Activated B cell treated with CpG ODN at 0.5 μM for 24 hours (primary cell): ENCODE data around the gene MRPL53. TPM values are rescaled to one million over a fixed set of nuclear protein-coding genes. Genes with fewer than 3 reads are reported as not detected.
A peak's percentile ranks its signal among the peaks of the same experiment; 100 is the strongest.

Experiments
- ATAC-seq: fragments of 200-7000 bp; cut with Tn5 transposase; one replicate; pipeline ENCODE4 v1.10.0; 2021; ENCODE audit warnings: low read depth, mild to moderate bottlenecking, moderate library complexity
- CTCF ChIA-PET: fragments of 350-600 bp; sonication (Branson Sonifier 250); formaldehyde crosslinking; loops from one replicate; lab custom pipeline; 2021; ENCODE audit warnings: antibody characterized with exemption; lab: Charles Lee
- POLR2A ChIA-PET: fragments of 350-600 bp; sonication (Branson Sonifier 250); formaldehyde crosslinking; loops from one replicate; lab custom pipeline; 2021; ENCODE audit warnings: antibody characterized with exemption; lab: Charles Lee
- DNase-seq: peaks from one replicate; pipeline ENCODE4 v3.0.0; 2022
- H3K27ac Mint-ChIP-seq: one replicate; pipeline ENCODE4 v1.8.0; 2020; ENCODE audit warnings: mixed read lengths
- H3K27me3 Mint-ChIP-seq: one replicate; pipeline ENCODE4 v1.8.0; 2021; ENCODE audit warnings: mixed read lengths
- H3K36me3 Mint-ChIP-seq: one replicate; pipeline ENCODE4 v1.8.0; 2021; ENCODE audit warnings: low read depth, mixed read lengths
- H3K4me1 Mint-ChIP-seq: one replicate; pipeline ENCODE4 v1.8.0; 2021; ENCODE audit warnings: mixed read lengths
- H3K4me3 Mint-ChIP-seq: one replicate; pipeline ENCODE4 v1.8.0; 2020; ENCODE audit warnings: mild to moderate bottlenecking, mixed read lengths
- H3K9me3 Mint-ChIP-seq: one replicate; pipeline ENCODE4 v1.8.0; 2020; ENCODE audit warnings: mixed read lengths
- intact Hi-C: fragments of 100-400 bp; cut with micrococcal nuclease; formaldehyde crosslinking; loops from one replicate; pipeline ENCODE4 v1.15.1; 2024
- total RNA-seq: library from RNA; stranded (reverse); gene quantifications from 2 replicates; pipeline ENCODE4 v1.2.3, GENCODE V29; 2022
- TF ChIP-seq, protein P1 (sequence below): fragments of 200-600 bp; IDR thresholded peaks from one replicate; pipeline ENCODE4 v1.8.0; 2022; ENCODE audit warnings: antibody characterized with exemption, mild to moderate bottlenecking

MRPL53 gene
- total RNA-seq, 1 donor from 2014 or later = 86.9 TPM

DNA sequence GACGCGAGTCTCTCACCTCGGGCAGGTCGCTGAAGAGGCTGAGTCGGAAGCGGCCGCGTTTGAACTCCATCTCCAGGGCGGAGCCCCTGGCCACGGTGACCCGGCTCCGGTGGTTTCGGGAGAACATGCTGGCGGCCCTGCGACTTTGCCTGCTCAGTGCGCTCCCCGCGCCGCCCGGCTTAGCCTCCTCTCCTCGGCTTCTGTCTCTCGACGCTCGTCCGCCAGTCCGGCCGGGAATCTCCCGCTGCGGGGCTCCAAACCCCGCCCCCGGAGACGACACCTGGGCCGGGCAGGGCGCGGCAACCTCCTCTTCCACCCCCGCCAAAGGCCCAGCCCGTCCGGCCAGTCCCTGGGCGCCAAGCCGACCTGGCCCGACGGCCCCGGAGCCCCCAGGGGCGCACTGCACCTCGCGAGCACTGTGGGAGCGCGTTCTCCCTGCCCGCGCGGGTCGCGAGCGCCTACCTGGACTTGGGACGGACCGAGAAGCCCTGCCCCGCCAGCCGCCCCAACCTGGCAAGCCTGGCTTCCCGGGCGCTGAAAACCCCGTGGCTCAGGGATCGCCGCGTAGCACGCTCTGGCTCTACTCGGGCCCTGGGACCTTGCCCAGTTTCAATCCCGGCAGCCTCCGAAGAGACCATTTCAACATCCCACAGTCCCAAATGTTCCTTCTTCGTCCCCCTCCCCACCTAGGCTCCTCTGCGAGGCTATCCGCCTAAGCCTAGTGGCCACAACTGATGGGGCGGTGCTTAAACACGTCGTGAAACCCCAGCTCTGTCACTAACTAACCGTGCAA is 30.6 kb downstream of the MRPL53 start, which contains the start of gene RTKN:
Gene RTKN, minus strand, starts transcription at position 248 of the 793 bp plus-strand sequence. Its CDS starts 121 bp downstream, at position 127.
- no peaks in the 10 kb centered on the region for H3K36me3 Mint-ChIP-seq
- H3K4me1 Mint-ChIP-seq = peaks cover 47% of the 10 kb centered on the region
- H3K9me3 Mint-ChIP-seq = no peaks in the 10 kb centered on the region
- CTCF ChIA-PET = interaction anchor here (1.5 kb wide), 1 partner anchor 90 kb away, joined by 3 read pairs; no protein-coding TSS in a partner anchor
- intact Hi-C loops = no loop called here
- H3K27me3 Mint-ChIP-seq = peaks cover 18% of the 10 kb centered on the region
- peak within 1 kb of the TSS; percentile 74 for H3K4me3 Mint-ChIP-seq
- peak; percentile 48 for DNase-seq
- ATAC-seq = no peak
- POLR2A ChIA-PET = interaction anchor here (0.9 to 2.4 kb wide), 2 partner anchors 11 to 13 kb away, joined by 3 to 21 read pairs; partner anchors contain the start of gene INO80B
- H3K27ac Mint-ChIP-seq = no peak within 1 kb of the TSS
- TF ChIP-seq, protein P1, sequence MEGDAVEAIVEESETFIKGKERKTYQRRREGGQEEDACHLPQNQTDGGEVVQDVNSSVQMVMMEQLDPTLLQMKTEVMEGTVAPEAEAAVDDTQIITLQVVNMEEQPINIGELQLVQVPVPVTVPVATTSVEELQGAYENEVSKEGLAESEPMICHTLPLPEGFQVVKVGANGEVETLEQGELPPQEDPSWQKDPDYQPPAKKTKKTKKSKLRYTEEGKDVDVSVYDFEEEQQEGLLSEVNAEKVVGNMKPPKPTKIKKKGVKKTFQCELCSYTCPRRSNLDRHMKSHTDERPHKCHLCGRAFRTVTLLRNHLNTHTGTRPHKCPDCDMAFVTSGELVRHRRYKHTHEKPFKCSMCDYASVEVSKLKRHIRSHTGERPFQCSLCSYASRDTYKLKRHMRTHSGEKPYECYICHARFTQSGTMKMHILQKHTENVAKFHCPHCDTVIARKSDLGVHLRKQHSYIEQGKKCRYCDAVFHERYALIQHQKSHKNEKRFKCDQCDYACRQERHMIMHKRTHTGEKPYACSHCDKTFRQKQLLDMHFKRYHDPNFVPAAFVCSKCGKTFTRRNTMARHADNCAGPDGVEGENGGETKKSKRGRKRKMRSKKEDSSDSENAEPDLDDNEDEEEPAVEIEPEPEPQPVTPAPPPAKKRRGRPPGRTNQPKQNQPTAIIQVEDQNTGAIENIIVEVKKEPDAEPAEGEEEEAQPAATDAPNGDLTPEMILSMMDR = no peak

GRCh38 chr2:74441170-74441689 is 31.2 kb downstream of the MRPL53 start:
- no peaks in the 10 kb centered on the region for H3K36me3 Mint-ChIP-seq
- H3K27ac Mint-ChIP-seq = no peak overlapping the region
- POLR2A ChIA-PET = interaction anchor here (1.8 to 3.2 kb wide), 5 partner anchors 14 to 31 kb away, joined by 8 to 24 read pairs (median 18); partner anchors contain the start of genes C2orf81, INO80B, MRPL53 and WBP1
- CTCF ChIA-PET = interaction anchor here (1.0 to 1.6 kb wide), 3 partner anchors 13 to 40 kb away, joined by 3 to 6 read pairs (median 5); partner anchors contain the start of genes C2orf81, INO80B and WDR54
- TF ChIP-seq, protein P1 = no peak
- H3K27me3 Mint-ChIP-seq = peaks cover 18% of the 10 kb centered on the region
- peaks cover 51% of the 10 kb centered on the region for H3K4me1 Mint-ChIP-seq
- H3K9me3 Mint-ChIP-seq = no peaks in the 10 kb centered on the region
- intact Hi-C loops = no loop called here
- DNase-seq = no peak
- H3K4me3 Mint-ChIP-seq = peak overlapping the region; percentile 74
- ATAC-seq = peak; percentile 9

- Mint-ChIP-seq H3K9me3 (no peaks in the 10 kb centered on the region), H3K27ac (no peak overlapping the region), H3K27me3 (peaks cover 18% of the 10 kb centered on the region), H3K4me3 (peak overlapping the region; percentile 79), H3K36me3 (no peaks in the 10 kb centered on the region), H3K4me1 (peaks cover 53% of the 10 kb centered on the region)
- intact Hi-C loops = loop anchor here (1.0 kb wide), 3 partner anchors 14 to 42 kb away; partner anchors contain the start of genes C2orf81, CCDC142 and WDR54
- TF ChIP-seq, protein P1 = no peak
- peak; percentile 94 for ATAC-seq
- peak; percentile 73 for DNase-seq
- CTCF ChIA-PET = interaction anchor here (0.6 to 1.6 kb wide), 6 partner anchors 9 to 150 kb away, joined by 3 to 6 read pairs (median 3); partner anchors contain the start of genes C2orf81, INO80B and WDR54
- POLR2A ChIA-PET = interaction anchor here (0.9 to 3.2 kb wide), 13 partner anchors 9 to 262 kb away, joined by 3 to 24 read pairs (median 5); partner anchors contain the start of genes AUP1, C2orf81, HTRA2 and INO80B
These were observed 31.9 kb downstream of the MRPL53 start for GRCh38 chr2:74440378-74441169.

GRCh38 chr2:74439803-74440377 is 32.6 kb downstream of the MRPL53 start:
- no peak for DNase-seq
- H3K4me1 Mint-ChIP-seq = peaks cover 52% of the 10 kb centered on the region
- intact Hi-C loops = loop anchor here (1.0 kb wide), 3 partner anchors 14 to 42 kb away; partner anchors contain the start of genes C2orf81, CCDC142 and WDR54
- CTCF ChIA-PET = interaction anchor here (0.6 to 1.6 kb wide), 6 partner anchors 10 to 150 kb away, joined by 3 to 6 read pairs (median 3); partner anchors contain the start of genes C2orf81, INO80B and WDR54
- H3K9me3 Mint-ChIP-seq = no peaks in the 10 kb centered on the region
- TF ChIP-seq, protein P1 = no peak
- H3K27ac Mint-ChIP-seq = no peak overlapping the region
- POLR2A ChIA-PET = interaction anchor here (0.9 to 3.2 kb wide), 14 partner anchors 9 to 261 kb away, joined by 3 to 24 read pairs (median 5); partner anchors contain the start of genes AUP1, C2orf81, HTRA2 and INO80B
- ATAC-seq = no peak
- peaks cover 15% of the 10 kb centered on the region for H3K27me3 Mint-ChIP-seq
- peak overlapping the region; percentile 79 for H3K4me3 Mint-ChIP-seq
- H3K36me3 Mint-ChIP-seq = no peaks in the 10 kb centered on the region
